ENCODE measurements around the gene KRTAP4-11.

GRCh38 chr17:41133880-41134735 is 15.9 kb upstream of the KRTAP4-11 start:
- TF ChIP-seq NRF1 (IDR thresholded peaks at IDR 0.05; ENCODE audit: low read depth, low read length) (no peak), RAD21 (IDR thresholded peaks at IDR 0.05; ENCODE audit: low read length) (no peak), MAX (IDR thresholded peaks at IDR 0.05; ENCODE audit: low read depth) (no peak), FOXM1 (IDR thresholded peaks at IDR 0.05; ENCODE audit: low read depth) (no peak), SMC3 (IDR thresholded peaks at IDR 0.05; ENCODE audit: low read depth, low read length) (no peak), CHD2 (IDR thresholded peaks at IDR 0.05; ENCODE audit: low read length, partially characterized antibody) (no peak), MEF2A (IDR thresholded peaks at IDR 0.05; ENCODE audit: borderline replicate concordance, low read depth) (no peak), GATA2 (CRISPR knock-in tag; IDR thresholded peaks at IDR 0.05) (no peak), ELF1 (IDR thresholded peaks at IDR 0.05) (no peak), EZH2phosphoT487 (IDR thresholded peaks at IDR 0.05; ENCODE audit: borderline replicate concordance, low read depth) (no peak)
- TF ChIP-seq, protein P1, sequence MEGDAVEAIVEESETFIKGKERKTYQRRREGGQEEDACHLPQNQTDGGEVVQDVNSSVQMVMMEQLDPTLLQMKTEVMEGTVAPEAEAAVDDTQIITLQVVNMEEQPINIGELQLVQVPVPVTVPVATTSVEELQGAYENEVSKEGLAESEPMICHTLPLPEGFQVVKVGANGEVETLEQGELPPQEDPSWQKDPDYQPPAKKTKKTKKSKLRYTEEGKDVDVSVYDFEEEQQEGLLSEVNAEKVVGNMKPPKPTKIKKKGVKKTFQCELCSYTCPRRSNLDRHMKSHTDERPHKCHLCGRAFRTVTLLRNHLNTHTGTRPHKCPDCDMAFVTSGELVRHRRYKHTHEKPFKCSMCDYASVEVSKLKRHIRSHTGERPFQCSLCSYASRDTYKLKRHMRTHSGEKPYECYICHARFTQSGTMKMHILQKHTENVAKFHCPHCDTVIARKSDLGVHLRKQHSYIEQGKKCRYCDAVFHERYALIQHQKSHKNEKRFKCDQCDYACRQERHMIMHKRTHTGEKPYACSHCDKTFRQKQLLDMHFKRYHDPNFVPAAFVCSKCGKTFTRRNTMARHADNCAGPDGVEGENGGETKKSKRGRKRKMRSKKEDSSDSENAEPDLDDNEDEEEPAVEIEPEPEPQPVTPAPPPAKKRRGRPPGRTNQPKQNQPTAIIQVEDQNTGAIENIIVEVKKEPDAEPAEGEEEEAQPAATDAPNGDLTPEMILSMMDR (IDR thresholded peaks at IDR 0.05): no peak
- TF ChIP-seq, protein P2, sequence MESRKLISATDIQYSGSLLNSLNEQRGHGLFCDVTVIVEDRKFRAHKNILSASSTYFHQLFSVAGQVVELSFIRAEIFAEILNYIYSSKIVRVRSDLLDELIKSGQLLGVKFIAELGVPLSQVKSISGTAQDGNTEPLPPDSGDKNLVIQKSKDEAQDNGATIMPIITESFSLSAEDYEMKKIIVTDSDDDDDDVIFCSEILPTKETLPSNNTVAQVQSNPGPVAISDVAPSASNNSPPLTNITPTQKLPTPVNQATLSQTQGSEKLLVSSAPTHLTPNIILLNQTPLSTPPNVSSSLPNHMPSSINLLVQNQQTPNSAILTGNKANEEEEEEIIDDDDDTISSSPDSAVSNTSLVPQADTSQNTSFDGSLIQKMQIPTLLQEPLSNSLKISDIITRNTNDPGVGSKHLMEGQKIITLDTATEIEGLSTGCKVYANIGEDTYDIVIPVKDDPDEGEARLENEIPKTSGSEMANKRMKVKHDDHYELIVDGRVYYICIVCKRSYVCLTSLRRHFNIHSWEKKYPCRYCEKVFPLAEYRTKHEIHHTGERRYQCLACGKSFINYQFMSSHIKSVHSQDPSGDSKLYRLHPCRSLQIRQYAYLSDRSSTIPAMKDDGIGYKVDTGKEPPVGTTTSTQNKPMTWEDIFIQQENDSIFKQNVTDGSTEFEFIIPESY (IDR thresholded peaks at IDR 0.05; ENCODE audit: borderline replicate concordance, low read depth): no peak

Data from SK-N-SH (cell line).